ENCODE data around the gene SOST.

The SOST gene

GRCh38 chr17:43774304-43775250 is 16.0 kb upstream of the SOST start:
- DNase-seq (ENCODE audit: low spot score): no peak

DNA sequence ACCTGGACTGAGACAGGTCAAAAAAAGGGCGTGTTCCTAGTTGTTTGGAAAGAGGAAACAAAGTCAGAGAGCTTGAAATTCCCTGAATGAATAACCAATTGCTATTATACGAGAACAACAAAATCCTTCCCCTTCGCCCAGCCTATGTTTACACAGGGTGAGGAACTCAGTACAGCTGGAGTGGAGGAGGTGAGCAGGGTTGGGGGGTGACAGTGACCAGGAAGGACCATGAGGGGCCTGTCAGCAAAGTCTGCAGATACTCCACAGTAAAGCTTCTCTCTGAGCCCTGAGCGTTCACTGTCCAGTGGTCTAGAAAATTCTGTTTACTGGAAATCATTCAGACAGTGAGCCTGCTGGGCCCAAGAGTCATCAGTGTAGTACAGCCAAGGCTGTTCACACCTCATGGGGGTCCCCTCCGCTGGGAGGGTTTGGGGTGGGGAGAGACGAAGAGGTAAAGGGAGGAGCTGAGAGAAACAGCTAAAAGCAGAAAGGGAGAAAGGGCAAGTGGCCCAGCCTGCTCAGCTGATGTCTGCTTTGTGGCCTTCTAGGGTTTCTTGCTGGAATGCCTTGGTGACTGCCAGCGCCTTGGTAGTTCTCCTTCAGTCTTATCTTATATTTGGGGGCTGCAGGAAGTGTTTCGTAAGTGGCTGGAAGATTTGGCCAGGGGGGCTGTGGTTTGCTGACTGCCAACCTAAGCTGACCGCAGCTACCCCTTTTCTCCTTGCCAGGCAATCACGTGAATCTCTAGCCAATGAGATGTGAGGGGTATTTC is 14.5 kb upstream of the SOST start:
- DNase-seq (ENCODE audit: low spot score): no peak

- DNase-seq (ENCODE audit: low spot score): no peak
These were observed 12.9 kb upstream of the SOST start for GRCh38 chr17:43771463-43771862.

DNA sequence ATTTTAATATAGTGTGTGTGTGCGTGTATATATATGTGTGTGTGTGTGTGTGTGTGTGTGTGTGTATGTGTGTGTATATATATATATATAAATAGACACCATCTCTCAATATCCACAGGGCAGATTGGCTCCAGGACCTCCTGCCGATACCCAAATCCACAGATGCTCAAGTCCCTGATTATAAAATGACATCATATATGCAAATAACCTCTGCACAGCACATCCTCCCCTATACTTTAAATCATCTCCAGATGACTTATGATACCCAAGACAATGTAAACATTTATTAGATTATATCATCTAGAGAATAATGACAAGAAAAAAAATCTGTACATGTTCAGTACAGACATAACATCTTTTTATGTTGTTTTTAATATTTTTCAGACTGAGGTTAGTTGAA is 12.4 kb upstream of the SOST start:
- DNase-seq (ENCODE audit: low spot score): no peak

DNA sequence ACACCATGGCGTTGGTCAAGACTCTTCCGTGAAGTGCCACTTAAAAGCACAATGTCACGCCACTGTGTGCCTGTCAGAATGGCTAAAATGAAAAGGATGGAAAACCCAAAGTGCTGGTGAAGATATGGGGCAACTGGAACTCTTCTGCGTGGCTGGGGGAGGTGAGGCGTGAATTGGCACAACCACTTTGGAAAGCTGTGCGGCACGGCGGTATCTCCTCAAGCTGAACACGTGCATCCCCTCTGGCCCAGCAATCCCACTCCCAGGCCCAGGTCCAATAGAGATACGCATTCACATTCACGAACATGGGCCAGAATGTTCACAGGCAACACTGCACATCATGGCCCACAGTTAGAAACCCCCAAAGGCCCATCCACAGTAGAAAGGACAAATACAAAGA is 11.3 kb upstream of the SOST start:
- DNase-seq (ENCODE audit: low spot score): no peak

- DNase-seq (ENCODE audit: low spot score): no peak
These were observed 10.8 kb upstream of the SOST start for GRCh38 chr17:43769426-43769825.

- DNase-seq (ENCODE audit: low spot score): no peak
These were observed 10.4 kb upstream of the SOST start for GRCh38 chr17:43768943-43769342.

- DNase-seq (ENCODE audit: low spot score): no peak
These were observed 9.8 kb upstream of the SOST start for GRCh38 chr17:43768382-43768781.

- no peak for DNase-seq (ENCODE audit: low spot score)
These were observed 9.1 kb upstream of the SOST start for GRCh38 chr17:43767713-43768059.

GRCh38 chr17:43767053-43767712 is 8.6 kb upstream of the SOST start:
- DNase-seq (ENCODE audit: low spot score): no peak

DNA sequence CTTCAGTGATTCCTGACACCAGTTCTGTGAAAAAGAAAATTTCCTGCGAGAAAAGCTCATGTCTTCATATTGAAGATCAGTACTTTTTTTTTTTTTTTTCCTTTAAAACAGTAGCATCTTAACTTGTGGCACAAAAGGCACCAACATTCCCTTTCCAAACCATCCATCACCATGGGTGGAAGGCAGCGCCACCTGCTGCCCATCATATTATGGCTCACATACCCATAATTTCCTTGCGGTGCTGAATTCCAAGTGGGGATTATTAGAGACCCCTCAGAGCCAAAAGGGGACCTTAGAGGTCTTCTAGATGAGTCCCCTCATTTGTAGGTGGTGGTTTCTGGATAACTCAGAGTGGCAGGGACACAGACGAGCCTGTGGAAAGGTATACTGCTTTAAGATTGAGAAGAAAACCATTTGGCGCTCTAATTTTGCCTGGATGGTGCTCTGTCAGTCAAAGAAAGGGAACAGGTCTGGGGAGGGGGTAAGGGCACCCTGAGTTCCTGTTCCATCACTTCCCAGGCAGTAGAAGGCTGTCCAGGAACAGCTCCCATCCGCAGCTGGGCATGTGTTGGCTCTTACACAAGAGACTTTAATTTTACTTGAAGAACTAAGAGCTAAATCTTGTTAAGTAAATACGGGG is 7.9 kb upstream of the SOST start:
- peak; percentile 64 for DNase-seq (ENCODE audit: low spot score)

DNA sequence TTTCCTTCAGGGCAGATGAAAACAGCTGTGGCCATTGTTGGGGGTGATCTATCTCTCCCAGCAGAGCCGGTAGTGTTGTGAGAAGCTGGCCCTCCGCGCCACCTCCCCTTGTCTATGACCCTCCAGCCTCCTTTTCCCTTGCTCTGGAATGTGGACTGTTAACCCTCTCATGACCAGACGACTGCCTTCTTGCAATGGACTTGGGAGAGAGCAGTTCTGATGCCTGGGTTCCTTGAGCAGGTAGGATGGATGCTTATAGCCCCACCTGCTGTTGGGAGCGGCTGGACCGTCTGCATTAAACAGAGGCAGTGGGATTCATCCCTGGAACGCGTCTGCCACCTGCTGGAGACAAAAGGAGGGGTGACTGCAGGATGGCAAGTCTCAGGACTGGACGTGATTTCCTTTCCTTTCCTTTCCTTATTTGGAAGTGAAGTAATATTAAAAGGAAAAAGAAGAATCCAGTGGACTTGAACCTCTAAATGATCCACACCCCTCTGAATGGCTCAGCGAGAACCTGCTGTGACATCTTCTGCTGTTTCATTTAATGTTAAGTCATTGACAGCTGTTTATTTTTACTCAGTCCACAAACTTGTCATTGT is 1.8 kb upstream of the SOST start:
- peak; percentile 94 for DNase-seq (ENCODE audit: low spot score)

GRCh38 chr17:43759836-43760235 is 1.2 kb upstream of the SOST start:
- no peak for DNase-seq (ENCODE audit: low spot score)

GRCh38 chr17:43758086-43758485 is 505 bp downstream of the SOST start:
- no peak for DNase-seq (ENCODE audit: low spot score)

GRCh38 chr17:43757171-43757660 is 1.4 kb downstream of the SOST start:
- no peak for DNase-seq (ENCODE audit: low spot score)

GRCh38 chr17:43756201-43756600 is 2.4 kb downstream of the SOST start:
- no peak for DNase-seq (ENCODE audit: low spot score)

- peak; percentile 57 for DNase-seq (ENCODE audit: low spot score)
These were observed 3.2 kb downstream of the SOST start for GRCh38 chr17:43755389-43755875.

DNA sequence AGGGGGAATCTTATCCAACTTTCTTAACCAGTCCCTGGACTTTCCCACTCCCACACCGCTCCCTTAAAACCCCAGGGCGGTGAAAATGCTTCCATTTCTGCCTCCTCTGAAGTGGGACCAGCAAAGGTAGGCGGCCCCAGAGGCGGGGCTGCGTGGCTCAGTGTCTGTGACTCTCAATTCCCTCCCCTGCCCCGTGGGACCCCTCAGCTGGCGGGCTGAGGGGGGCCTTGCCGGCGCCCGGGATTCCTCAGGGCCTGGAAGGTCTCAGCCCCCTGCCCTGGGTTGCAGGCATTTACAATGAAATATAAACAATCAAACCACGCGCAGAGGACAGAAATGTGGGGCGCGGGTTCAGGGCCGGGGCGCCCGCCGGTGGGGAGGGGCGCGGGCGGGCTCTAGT is 3.6 kb downstream of the SOST start:
- DNase-seq (ENCODE audit: low spot score): no peak

DNA sequence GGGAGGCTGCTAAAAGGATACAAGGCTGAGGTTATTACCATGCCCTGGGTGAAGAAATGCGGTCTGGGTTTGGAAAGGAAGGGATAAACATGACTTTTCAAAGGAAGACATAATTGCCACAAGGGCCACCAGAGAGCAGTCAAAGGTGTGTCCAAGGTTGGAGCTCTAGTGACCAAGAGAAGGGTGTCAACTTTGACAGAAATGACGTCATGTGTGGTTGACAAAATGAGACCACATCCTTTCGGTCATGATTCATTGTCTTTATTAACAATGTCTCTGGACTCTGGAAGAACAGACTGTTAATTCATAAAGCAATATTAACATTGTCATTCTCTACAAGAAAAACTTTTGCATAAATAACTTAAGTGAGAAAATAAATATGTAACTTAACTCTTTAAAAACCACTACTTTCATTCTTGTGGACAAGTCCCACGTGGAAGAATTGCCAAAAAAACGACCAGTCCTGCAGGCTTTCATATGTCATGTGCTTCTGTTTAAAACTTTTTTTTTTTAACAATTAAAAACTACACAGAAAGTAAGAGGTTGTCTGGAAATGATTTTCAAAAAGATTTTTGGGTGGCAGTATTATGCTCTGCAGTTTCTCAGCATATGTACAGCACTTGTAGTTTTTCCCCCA is 5.0 kb downstream of the SOST start:
- DNase-seq (ENCODE audit: low spot score): peak; percentile 32

- no peak for DNase-seq (ENCODE audit: low spot score)
These were observed 8.4 kb downstream of the SOST start for GRCh38 chr17:43750153-43750552.

- peak; percentile 25 for DNase-seq (ENCODE audit: low spot score)
These were observed 13.1 kb downstream of the SOST start for GRCh38 chr17:43745541-43745940.

Data from AG20443 (cell line).